Thymus (tissue), 11 donors: ENCODE results near the gene OR2L2. TPM values are rescaled to one million over a fixed set of nuclear protein-coding genes. Genes with fewer than 3 reads are reported as not detected.
"Not testable (repeated sequence)": the region's sequence is repeated elsewhere in the genome, so short reads cannot be mapped to it uniquely, and the experiment has no call there.

Experiments used
- DNase-seq, 9 donors: peaks; one replicate each; pipeline ENCODE4 v3.0.0-alpha.2; 2013; ENCODE audit warnings: low spot score in 9 of 9, low read depth in 6 of 9, missing footprints in 1 of 9
- H3K27ac ChIP-seq, 2 donors: one replicate each; pipeline ENCODE4 v1.5.1; 2013; ENCODE audit warnings: control low read depth in 1 of 2, low read depth in 1 of 2, low read length in 1 of 2, mild to moderate bottlenecking in 1 of 2, moderate library complexity in 1 of 2
- H3K27me3 ChIP-seq, 2 donors: one replicate each; pipeline ENCODE4 v1.5.1; 2013; ENCODE audit warnings: low read length in 1 of 2; ENCODE audit not compliant: control insufficient read depth in 2 of 2, insufficient read depth in 1 of 2
- H3K36me3 ChIP-seq, 2 donors: one replicate each; pipeline ENCODE4 v1.5.1; 2013; ENCODE audit warnings: low read length in 1 of 2, mild to moderate bottlenecking in 1 of 2, moderate library complexity in 1 of 2; ENCODE audit not compliant: control insufficient read depth in 2 of 2, insufficient read depth in 2 of 2
- H3K4me1 ChIP-seq, 2 donors: one replicate each; pipeline ENCODE4 v1.5.1; 2013; ENCODE audit warnings: low read length in 2 of 2; ENCODE audit not compliant: control insufficient read depth in 2 of 2, insufficient read depth in 2 of 2
- H3K4me3 ChIP-seq, 2 donors: one replicate each; pipeline ENCODE4 v1.5.1; 2013; ENCODE audit warnings: low read length in 2 of 2, control low read depth in 1 of 2, mild to moderate bottlenecking in 1 of 2
- H3K9me3 ChIP-seq, 2 donors: one replicate each; pipeline ENCODE4 v1.5.1; 2013; ENCODE audit warnings: low read length in 1 of 2, mild to moderate bottlenecking in 1 of 2; ENCODE audit not compliant: control insufficient read depth in 2 of 2, insufficient read depth in 1 of 2
- WGBS: extraction: QIAGEN DNeasy Blood & Tissue Kit; methylation state at CpG from one replicate; pipeline ENCODE4 v1.1.7; 2013; 5-methylcytosine and 5-hydroxymethylcytosine counted together
- polyA plus RNA-seq: library from polyadenylated mRNA; stranded (reverse); fragments of 200-250 nt; gene quantifications from one replicate; pipeline ENCODE4 v1.2.3, GENCODE V29; 2013
- total RNA-seq: library from RNA; stranded (reverse); fragments of 120-200 nt; gene quantifications from one replicate; pipeline ENCODE4 v1.2.4, GENCODE V29; 2013
- donor health status: healthy.

The OR2L2 gene
- total and polyA plus RNA-seq, 2 donors, result under 0.01 to 0.14 TPM

GRCh38 chr1:248046536-248046935, 16.7 kb downstream of the OR2L2 start, which contains the start of gene OR2L3:
Gene OR2L3 (plus strand): TSS chr1:248046836. CDS start chr1:248060682, 13,846 bp downstream.
- Histone ChIP-seq H3K4me1 (no peaks in the 10 kb centered on the region), H3K9me3 (peaks cover 0 to 5% of the 10 kb centered on the region in 2 donors), H3K4me3 (no peak within 1 kb of the TSS), H3K27ac (no peak within 1 kb of the TSS), H3K36me3 (no peaks in the 10 kb centered on the region), H3K27me3 (no peaks in the 10 kb centered on the region)
- WGBS, result 87% methylated on average over 2 of the region's 2 CpGs
- no peak for DNase-seq

- no peaks in the 10 kb centered on the region for H3K27me3 ChIP-seq
- no peaks in the 10 kb centered on the region for H3K4me1 ChIP-seq
- no peak overlapping the region for H3K27ac ChIP-seq
- no peaks in the 10 kb centered on the region for H3K36me3 ChIP-seq
- 81% methylated on average over 1 of the region's 1 CpG for WGBS
- H3K9me3 ChIP-seq, result peaks cover 0 to 5% of the 10 kb centered on the region in 2 donors
- DNase-seq, result no peak
- no peak overlapping the region for H3K4me3 ChIP-seq
These were observed 17.1 kb downstream of the OR2L2 start for GRCh38 chr1:248047008-248047407.

- Histone ChIP-seq H3K4me3 (no peak overlapping the region), H3K27ac (no peak overlapping the region), H3K9me3 (peaks cover 0 to 2% of the 10 kb centered on the region in 2 donors), H3K4me1 (no peaks in the 10 kb centered on the region), H3K36me3 (no peaks in the 10 kb centered on the region), H3K27me3 (no peaks in the 10 kb centered on the region)
- no peak for DNase-seq
These were observed 24.8 kb downstream of the OR2L2 start for GRCh38 chr1:248054671-248055070.

- peaks cover 0 to 2% of the 10 kb centered on the region in 2 donors for H3K9me3 ChIP-seq
- no peak overlapping the region for H3K27ac ChIP-seq
- 92% methylated on average over 2 of the region's 2 CpGs for WGBS
- no peaks in the 10 kb centered on the region for H3K36me3 ChIP-seq
- H3K4me3 ChIP-seq, result no peak overlapping the region
- no peaks in the 10 kb centered on the region for H3K4me1 ChIP-seq
- no peaks in the 10 kb centered on the region for H3K27me3 ChIP-seq
- no peak for DNase-seq
These were observed 25.4 kb downstream of the OR2L2 start for GRCh38 chr1:248055261-248055660.

GRCh38 chr1:248065071-248065470, 35.2 kb downstream of the OR2L2 start:
- 94% methylated on average over 2 of the region's 2 CpGs for WGBS
- Histone ChIP-seq H3K36me3 (no peaks in the 10 kb centered on the region), H3K27me3 (no peaks in the 10 kb centered on the region)

GRCh38 chr1:248065604-248066003, 35.7 kb downstream of the OR2L2 start:
- Histone ChIP-seq H3K36me3 (no peaks in the 10 kb centered on the region), H3K4me3 (no peak overlapping the region), H3K4me1 (no peaks in the 10 kb centered on the region), H3K27ac (no peak overlapping the region), H3K27me3 (no peaks in the 10 kb centered on the region), H3K9me3 (no peaks in the 10 kb centered on the region)
- WGBS, result 94% methylated on average over 3 of the region's 3 CpGs
- DNase-seq, result no peak

More at GRCh38 chr1:248065071-248065470, 35.2 kb downstream of the OR2L2 start:
- Histone ChIP-seq H3K27ac (no peak overlapping the region), H3K9me3 (no peaks in the 10 kb centered on the region), H3K4me3 (no peak overlapping the region), H3K4me1 (no peaks in the 10 kb centered on the region)
- no peak for DNase-seq

GRCh38 chr1:248083864-248084263, 54.0 kb downstream of the OR2L2 start:
- not testable (repeated sequence) for H3K27ac ChIP-seq, H3K4me1 ChIP-seq, H3K4me3 ChIP-seq, H3K36me3 ChIP-seq, DNase-seq, H3K27me3 ChIP-seq, H3K9me3 ChIP-seq
- 88% methylated on average over 12 of the region's 17 CpGs for WGBS

Other genes with a start within 250 kb of the OR2L2 start
- gene OR14A16, start 206.0 kb upstream of the OR2L2 start, total RNA-seq, result not detected
- not detected for gene OR14A16, start 206.0 kb upstream of the OR2L2 start, polyA plus RNA-seq
- not detected for gene OR11L1, start 188.2 kb upstream of the OR2L2 start, total RNA-seq
- not detected for gene OR11L1, start 188.2 kb upstream of the OR2L2 start, polyA plus RNA-seq
- gene TRIM58, start 172.9 kb upstream of the OR2L2 start, total RNA-seq, result 0.66 TPM
- 0.14 TPM for gene TRIM58, start 172.9 kb upstream of the OR2L2 start, polyA plus RNA-seq
- gene OR2W3, start 134.5 kb upstream of the OR2L2 start, total RNA-seq, result 0.09 TPM
- gene OR2W3, start 134.5 kb upstream of the OR2L2 start, polyA plus RNA-seq, result 0.09 TPM
- gene OR2T8, start 109.8 kb upstream of the OR2L2 start, total RNA-seq, result not detected
- 0.02 TPM for gene OR2T8, start 109.8 kb upstream of the OR2L2 start, polyA plus RNA-seq
- not detected for gene OR2AJ1, start 105.2 kb upstream of the OR2L2 start, total RNA-seq
- not detected for gene OR2AJ1, start 105.2 kb upstream of the OR2L2 start, polyA plus RNA-seq
- not detected for gene OR2L8, start 81.2 kb upstream of the OR2L2 start, total RNA-seq
- not detected for gene OR2L8, start 81.2 kb upstream of the OR2L2 start, polyA plus RNA-seq
- 0.09 TPM for gene OR2AK2, start 64.8 kb upstream of the OR2L2 start, total RNA-seq
- not detected for gene OR2AK2, start 64.8 kb upstream of the OR2L2 start, polyA plus RNA-seq
- 0.05 TPM for gene OR2L5, start 16.4 kb upstream of the OR2L2 start, total RNA-seq
- 0.02 TPM for gene OR2L5, start 16.4 kb upstream of the OR2L2 start, polyA plus RNA-seq
- not detected for gene OR2L3, start 16.8 kb downstream of the OR2L2 start, total RNA-seq
- gene OR2L3, start 16.8 kb downstream of the OR2L2 start, polyA plus RNA-seq, result not detected
- 0.05 TPM for gene OR2L13, start 65.1 kb downstream of the OR2L2 start, total RNA-seq
- gene OR2L13, start 65.1 kb downstream of the OR2L2 start, polyA plus RNA-seq, result 0.05 TPM
- gene OR2M5, start 115.1 kb downstream of the OR2L2 start, total RNA-seq, result not detected
- gene OR2M5, start 115.1 kb downstream of the OR2L2 start, polyA plus RNA-seq, result not detected
- gene OR2M2, start 144.8 kb downstream of the OR2L2 start, total RNA-seq, result not detected
- gene OR2M2, start 144.8 kb downstream of the OR2L2 start, polyA plus RNA-seq, result not detected
- gene OR2M3, start 167.2 kb downstream of the OR2L2 start, total RNA-seq, result not detected
- not detected for gene OR2M3, start 167.2 kb downstream of the OR2L2 start, polyA plus RNA-seq
- gene OR2M4, start 201.3 kb downstream of the OR2L2 start, total RNA-seq, result not detected
- gene OR2M4, start 201.3 kb downstream of the OR2L2 start, polyA plus RNA-seq, result under 0.01 TPM
- gene OR2T33, start 247.9 kb downstream of the OR2L2 start, total RNA-seq, result not detected
- not detected for gene OR2T33, start 247.9 kb downstream of the OR2L2 start, polyA plus RNA-seq